Activated effector memory CD4-positive, alpha-beta T cell treated with anti-CD3 and anti-CD28 coated beads, Interleukin-2, amount 50 U/mL, for 16 hours (primary cell): ENCODE data around the gene LANCL2.

Experiments used
- DNase-seq: peaks from one replicate; pipeline ENCODE4 v3.0.0-alpha.2; 2020

Gene LANCL2

DNA sequence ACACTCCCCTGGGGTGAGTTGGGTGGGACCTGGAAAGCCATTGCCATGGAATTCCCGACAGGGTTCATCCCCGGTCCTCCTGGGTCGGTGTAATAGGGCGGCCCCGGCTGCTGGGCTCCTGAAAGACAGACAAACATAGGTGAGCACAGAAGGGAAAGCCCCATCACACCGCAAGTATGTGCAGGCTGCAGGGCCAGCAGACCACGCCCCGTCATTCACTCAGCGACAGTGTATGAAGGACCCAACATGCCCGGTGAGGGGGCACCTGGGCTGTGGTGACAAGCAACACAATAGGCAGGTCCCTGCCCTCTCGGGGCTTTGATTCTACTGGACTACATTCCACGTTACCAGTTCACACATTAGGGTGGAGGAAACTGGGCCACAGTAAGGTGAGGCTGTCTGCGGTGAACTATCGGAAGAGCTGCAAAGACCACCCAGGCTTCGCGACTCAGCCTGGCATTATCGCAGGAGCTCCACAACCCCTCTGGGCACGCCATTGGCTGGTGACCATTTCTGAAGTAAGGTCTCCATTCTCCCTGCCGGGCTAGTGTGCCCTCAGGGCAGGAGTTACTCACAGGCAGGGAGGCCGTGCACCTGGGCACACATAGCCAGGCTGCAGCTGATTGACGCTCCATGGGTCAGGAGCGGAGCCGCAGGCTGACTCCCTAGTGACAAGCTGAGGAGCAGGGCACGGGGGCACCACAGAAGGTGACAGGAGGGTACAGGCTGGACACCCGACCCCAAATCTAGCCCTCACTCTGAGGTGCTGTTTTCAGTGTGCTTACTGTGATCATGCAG lies 108.0 kb downstream of the LANCL2 start:
- no peak for DNase-seq

DNA sequence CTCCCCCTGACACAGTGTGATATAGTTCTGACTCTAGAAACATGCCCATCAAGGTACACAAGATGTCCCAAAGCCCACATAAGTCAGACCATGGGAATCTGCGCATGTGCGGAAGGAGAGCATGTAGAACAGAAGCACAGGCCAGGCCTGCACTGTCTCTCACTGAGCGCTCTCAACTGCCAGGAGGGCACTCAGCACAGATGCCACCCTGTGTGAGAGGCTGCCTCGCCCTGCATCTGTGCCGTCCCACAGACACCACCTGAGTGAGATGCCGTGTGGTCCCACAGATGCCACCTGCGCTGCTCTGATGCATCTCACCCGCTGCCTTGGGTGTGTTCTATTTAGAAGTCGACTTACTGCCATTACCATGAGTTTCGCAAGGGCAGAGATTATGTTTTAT lies 108.8 kb downstream of the LANCL2 start:
- no peak for DNase-seq

DNA sequence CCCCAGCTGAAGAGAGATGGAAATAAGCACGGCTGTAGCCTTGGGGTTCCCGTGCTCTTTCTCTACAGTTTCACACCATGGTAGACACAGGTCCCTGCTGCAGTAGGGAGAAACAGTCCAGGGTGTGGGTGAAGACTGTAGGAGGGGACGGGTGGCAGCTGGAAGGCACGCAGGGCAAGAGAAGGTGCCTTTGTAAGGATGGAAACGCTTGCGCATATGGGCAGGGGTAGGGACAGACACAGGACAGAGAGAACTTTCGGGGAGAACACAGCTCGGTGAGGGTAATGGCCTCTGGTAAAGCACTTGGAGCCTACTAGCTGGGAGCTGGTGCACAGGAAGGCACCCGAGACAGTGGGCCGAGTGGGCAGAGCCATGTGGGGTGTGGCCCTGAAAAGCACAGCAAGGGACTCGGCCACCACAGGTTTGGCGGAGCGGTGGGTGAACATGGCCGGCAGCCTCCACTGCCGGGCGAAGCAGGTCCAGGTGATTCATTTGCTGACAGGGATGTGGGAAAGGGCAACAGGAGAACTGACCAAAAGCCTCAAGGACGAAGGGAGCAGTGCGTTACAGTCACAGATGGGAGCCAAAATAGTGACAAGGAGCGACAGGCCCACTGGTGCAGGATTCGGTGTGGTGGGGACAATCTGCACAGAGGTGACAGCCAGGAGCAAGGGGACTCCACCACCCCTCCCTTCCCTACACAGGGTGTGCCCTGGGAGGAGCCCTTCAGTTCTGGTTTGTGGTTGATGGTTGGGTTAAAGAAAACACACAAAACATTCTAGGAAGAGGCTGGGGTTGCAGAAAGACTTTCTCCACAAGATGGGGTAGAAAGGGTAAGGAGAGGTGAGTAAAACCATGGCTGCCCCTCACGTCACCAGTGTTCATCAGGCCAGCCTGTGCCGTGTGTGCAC lies 110.1 kb downstream of the LANCL2 start:
- no peak for DNase-seq

DNA sequence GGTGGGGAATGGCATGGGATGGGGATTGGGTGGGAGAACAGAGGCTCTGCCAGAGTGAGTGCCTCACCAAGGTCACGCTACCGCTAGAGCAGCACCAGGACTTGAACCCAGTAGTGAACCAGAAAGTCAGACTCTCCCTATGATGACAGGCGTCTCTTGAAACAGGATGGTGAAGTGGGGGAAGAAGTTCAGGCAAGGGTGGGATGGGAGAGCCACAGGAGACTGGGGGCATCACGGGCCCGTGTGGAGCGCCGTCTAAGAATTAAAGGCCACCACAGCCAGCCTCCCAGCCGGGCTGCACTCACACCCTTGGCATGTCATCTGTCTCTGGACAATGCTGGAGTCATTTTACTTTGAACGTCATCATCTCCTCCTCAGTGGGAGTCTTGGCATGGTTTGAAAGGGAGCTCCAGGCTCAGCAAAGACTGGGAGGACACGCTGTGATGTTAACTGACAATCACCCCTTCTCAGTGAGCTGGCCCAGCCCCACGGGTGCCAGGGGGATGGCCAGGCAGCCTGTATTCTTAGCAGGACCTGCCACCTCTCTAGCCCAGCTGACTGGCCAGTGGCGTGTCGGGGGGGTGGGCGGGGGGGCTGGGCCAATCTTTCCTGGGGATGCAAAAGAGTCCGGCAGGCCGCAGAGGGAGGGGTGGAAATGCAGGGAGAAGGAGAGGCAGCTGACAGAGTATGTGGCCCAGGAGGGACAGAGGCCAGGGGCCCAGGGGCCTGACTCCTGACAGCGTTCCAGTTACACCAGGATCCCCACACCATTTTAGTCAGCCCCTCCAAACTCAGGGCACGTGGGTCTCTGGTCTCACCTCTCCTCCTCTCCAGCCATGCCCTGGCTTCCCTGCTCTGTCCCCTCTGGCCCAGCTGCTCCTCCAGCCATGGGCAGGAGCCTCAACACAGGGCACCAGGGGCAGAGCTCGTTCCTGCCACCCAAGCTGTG lies 111.0 kb downstream of the LANCL2 start:
- no peak for DNase-seq

- DNase-seq: no peak
Measured at GRCh38 chr7:55476852-55477780, 112.0 kb downstream of the LANCL2 start.

- DNase-seq: no peak
Measured at GRCh38 chr7:55477781-55478374, 112.7 kb downstream of the LANCL2 start.

- no peak for DNase-seq
Measured at GRCh38 chr7:55478700-55479099, 113.6 kb downstream of the LANCL2 start.

DNA sequence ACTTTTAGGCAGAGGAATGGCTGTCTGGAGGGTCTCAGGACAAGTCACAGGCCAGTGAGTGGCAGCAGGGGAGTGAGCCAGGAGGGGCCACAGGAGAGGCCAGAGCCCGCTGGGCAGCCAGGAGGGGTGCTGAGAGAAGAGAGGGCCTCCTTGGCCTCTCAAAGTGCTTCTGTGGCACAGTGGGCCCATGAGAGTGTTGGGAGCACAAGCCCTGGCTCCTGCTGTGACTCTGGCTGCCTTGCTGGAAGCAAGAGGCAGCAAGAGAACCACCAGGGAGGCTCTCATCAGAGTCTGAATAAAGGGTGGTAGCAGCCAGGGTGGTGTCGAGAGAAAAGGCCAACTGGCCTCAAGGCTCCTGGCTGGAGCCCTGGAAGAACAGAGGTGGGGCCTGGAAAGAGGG lies 116.0 kb downstream of the LANCL2 start:
- DNase-seq: no peak

DNA sequence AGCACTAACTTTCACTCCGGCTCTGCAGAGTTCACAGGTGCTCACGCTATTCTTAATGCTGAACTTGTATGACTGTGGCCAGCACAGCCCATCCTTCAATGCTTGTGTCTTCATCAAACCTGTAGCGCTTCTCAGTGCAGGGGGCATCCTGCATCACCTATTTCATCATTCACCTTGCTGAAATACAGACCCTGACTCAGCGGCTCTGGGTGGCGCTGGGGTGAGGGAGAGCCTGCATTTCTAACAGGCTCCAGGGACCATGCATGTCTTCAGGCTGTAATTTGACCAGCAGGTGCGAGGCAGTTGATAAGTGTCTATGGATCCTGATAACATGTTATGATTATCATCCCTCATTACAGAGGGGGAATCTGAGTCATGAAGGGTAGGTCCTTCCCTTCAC lies 117.9 kb downstream of the LANCL2 start:
- no peak for DNase-seq
